Neural progenitor cell (in vitro differentiated cells): ENCODE measurements around the gene C20orf202.

Source experiments
- CTCF ChIP-seq: fragments of 200-600 bp; sonication (generic); IDR thresholded peaks from 2 replicates; pipeline ENCODE4 v1.5.1; 2017; ENCODE audit warnings: antibody characterized with exemption, mild to moderate bottlenecking
- EZH2 ChIP-seq: fragments of 200-600 bp; sonication (generic); IDR thresholded peaks from 2 replicates; pipeline ENCODE4 v1.6.1; 2017; ENCODE audit warnings: antibody characterized with exemption, mild to moderate bottlenecking, moderate library complexity

GRCh38 chr20:1163653-1164052, 39.6 kb upstream of the C20orf202 start:
- TF ChIP-seq CTCF: no peak
- no peak for TF ChIP-seq EZH2
